ENCODE measurements around the gene KIF5C. TPM values are rescaled to one million over a fixed set of nuclear protein-coding genes. Genes with fewer than 3 reads are reported as not detected.

KIF5C gene
- total RNA-seq, 8 experiments from 2014 or later: 0.31 to 271 (median 222) TPM

DNA sequence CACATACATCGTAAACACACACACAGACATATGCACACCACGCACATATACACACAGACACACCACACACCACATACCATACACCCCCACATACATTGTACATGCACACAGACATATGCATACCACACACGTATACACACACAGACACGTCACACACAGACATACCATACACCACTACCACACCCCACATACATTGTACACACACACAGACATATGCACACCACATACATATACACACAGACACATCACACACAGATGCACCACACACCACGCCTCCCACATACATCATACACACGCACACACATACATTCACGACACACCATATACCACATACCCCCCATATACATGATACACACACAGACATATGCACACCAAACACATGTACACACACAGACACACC lies 58.4 kb downstream of the KIF5C start:
- WGBS, 10 experiments: 20 to 100% (median 92%) methylated on average over 1 to 7 of the region's 7 CpGs; no CpG with 5 or more reads in 1 of the 10 experiments
- no peak overlapping the region for H3K4me3 ChIP-seq
- no peak overlapping the region for H3K27ac ChIP-seq
- peak in 3 of 8 experiments; percentile 10 to 24 (median 11) for ATAC-seq (replicated peaks in 6 of 8)
- in situ Hi-C loops (cut with MboI; ENCODE audit: low pct_unique_long_range_greater_than_20kb in 2 of 9, low sequenced_read_pairs in 9 of 9, unreplicated experiment in 9 of 9): no loop called here
- peaks cover 16 to 34% of the 10 kb centered on the region in 2 donors for H3K4me1 ChIP-seq (replicated peaks in 1 of 2)

DNA sequence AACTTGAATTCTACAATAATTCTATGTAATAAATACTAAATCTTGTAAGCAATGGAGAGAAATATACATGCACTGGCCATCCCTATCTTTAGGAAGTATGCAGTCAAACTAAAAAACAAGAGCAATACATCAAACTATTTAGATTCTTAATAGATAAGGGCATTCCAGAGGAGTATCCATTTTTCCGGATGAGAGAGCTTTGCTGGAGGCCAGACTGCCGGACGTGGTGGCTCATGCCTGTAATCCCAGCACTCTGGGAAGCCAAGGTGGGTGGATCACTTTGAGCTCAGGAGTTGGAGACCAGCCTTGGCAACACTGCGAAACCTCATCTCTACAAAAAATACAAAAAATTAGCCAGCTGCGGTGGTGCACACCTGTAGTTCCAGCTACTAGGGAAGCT lies 60.8 kb downstream of the KIF5C start:
- no peak overlapping the region for H3K27ac ChIP-seq
- in situ Hi-C loops (cut with MboI; ENCODE audit: low pct_unique_long_range_greater_than_20kb in 2 of 9, low sequenced_read_pairs in 9 of 9, unreplicated experiment in 9 of 9): no loop called here
- WGBS, 10 experiments: 92 to 100% (median 100%) methylated on average over 1 to 5 of the region's 5 CpGs; no CpG with 5 or more reads in 7 of the 10 experiments
- no peak for ATAC-seq (replicated peaks in 6 of 8)
- H3K4me1 ChIP-seq (replicated peaks in 1 of 2): peaks cover 11 to 15% of the 10 kb centered on the region in 2 donors
- no peak overlapping the region for H3K4me3 ChIP-seq

DNA sequence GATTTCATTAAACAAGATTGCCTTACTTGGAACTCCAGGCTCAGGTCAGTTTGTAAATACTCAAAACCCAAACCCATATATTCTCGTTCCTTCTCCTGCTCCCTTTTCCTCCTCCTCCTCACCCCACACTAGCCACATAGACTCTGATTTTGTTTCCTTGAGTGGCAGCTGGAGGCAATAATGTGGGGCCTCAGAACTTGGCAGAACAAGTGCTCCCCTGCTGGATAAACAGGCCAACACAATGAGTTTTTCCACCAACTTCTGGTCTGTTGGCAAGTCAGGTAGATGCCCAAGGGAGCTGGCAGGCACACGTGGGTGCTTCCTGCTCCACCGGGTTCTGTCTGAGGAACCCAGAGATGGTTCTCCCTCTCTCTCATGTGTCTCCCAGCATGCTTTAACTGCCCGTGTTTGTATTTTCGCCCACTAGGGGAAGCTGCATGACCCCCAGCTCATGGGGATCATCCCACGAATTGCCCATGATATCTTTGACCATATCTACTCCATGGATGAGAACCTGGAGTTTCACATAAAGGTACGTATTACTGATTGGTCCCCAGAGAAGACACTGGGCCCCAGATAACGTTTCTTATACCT lies 61.9 kb downstream of the KIF5C start:
- Histone ChIP-seq H3K4me3 (no peak overlapping the region), H3K27ac (no peak overlapping the region), H3K4me1 (replicated peaks in 1 of 2) (peaks cover 8% of the 10 kb centered on the region in 2 donors)
- no peak for ATAC-seq (replicated peaks in 6 of 8)
- in situ Hi-C loops (cut with MboI; ENCODE audit: low pct_unique_long_range_greater_than_20kb in 2 of 9, low sequenced_read_pairs in 9 of 9, unreplicated experiment in 9 of 9): no loop called here
- WGBS, 10 experiments: 7 to 95% (median 90%) methylated on average over 1 to 8 of the region's 8 CpGs; no CpG with 5 or more reads in 1 of the 10 experiments

DNA sequence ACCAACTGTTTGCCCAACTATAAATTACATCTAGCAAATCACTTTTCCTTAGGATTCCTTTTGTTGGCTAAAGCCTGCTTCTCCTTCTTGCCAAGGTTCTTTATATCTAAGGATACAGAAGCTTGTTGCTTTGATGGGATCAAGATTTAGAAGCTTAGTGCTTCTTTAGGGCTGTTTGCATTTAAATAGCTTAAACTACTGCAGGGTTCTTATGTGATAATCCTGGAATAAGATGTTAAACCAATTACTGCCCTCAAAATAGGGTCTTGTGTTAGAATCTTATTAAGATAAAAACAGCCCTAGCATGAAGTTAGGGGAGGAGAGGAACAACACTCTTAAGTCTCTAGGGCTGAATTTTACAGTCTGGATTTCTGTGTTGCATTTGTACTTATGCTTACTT lies 64.2 kb downstream of the KIF5C start:
- in situ Hi-C loops (cut with MboI; ENCODE audit: low pct_unique_long_range_greater_than_20kb in 2 of 9, low sequenced_read_pairs in 9 of 9, unreplicated experiment in 9 of 9): no loop called here
- no peak for ATAC-seq (replicated peaks in 6 of 8)
- Histone ChIP-seq H3K4me1 (replicated peaks in 1 of 2) (no peaks in the 10 kb centered on the region), H3K27ac (no peak overlapping the region), H3K4me3 (no peak overlapping the region)

DNA sequence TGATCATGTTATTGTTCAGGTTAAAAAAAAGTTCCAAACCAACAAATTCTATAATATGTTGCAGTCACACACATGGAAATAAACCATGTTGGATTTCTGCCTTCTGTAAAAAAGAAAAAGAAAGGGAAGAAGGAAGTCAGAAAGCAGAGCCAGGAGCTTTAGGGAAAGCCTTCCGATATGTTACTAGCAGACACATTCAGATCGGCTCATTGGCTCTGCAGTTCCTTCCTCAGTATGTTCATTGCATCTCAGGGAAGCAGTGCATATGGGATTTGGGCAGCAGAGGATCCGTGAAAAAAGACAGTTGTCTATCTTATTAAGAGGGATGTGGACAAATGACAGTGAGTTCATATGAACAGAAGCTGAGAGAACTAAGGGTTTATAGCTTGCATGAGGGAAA lies 68.1 kb downstream of the KIF5C start:
- H3K27ac ChIP-seq: no peak overlapping the region
- WGBS, 10 experiments: 13 to 100% (median 80%) methylated on average over 1 to 3 of the region's 3 CpGs; no CpG with 5 or more reads in 1 of the 10 experiments
- no peak for ATAC-seq (replicated peaks in 6 of 8)

DNA sequence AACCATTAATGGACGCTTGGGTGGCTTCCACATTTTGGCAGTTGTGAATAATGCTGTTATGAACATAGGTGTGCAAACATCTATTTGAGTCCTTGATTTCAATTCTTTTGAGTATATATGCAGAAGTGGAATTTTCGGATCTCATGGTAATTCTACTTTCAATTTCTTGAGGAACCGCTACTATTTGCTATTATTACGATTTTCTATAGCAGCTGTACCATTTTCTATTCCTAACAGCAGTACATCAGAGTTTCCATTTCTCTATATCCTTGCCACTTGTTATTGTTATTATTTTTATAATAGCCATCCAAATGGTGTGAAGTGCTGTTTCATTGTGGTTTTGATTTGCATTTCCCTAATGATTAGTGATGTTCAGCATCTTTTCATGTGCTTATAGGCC lies 69.5 kb downstream of the KIF5C start:
- WGBS, 10 experiments: 42 to 100% (median 89%) methylated on average over 1 to 4 of the region's 4 CpGs
- H3K27ac ChIP-seq: no peak overlapping the region
- no peak for ATAC-seq (replicated peaks in 6 of 8)
- in situ Hi-C loops (cut with MboI; ENCODE audit: low pct_unique_long_range_greater_than_20kb in 2 of 9, low sequenced_read_pairs in 9 of 9, unreplicated experiment in 9 of 9): no loop called here
- peaks cover 12 to 18% of the 10 kb centered on the region in 2 donors for H3K4me1 ChIP-seq (replicated peaks in 1 of 2)
- H3K4me3 ChIP-seq: no peak overlapping the region

More for the DNA sequence above, 68.1 kb downstream of the KIF5C start:
- in situ Hi-C loops (cut with MboI; ENCODE audit: low pct_unique_long_range_greater_than_20kb in 2 of 9, low sequenced_read_pairs in 9 of 9, unreplicated experiment in 9 of 9): no loop called here
- Histone ChIP-seq H3K4me1 (replicated peaks in 1 of 2) (peaks cover 0 to 4% of the 10 kb centered on the region in 2 donors), H3K4me3 (no peak overlapping the region)

DNA sequence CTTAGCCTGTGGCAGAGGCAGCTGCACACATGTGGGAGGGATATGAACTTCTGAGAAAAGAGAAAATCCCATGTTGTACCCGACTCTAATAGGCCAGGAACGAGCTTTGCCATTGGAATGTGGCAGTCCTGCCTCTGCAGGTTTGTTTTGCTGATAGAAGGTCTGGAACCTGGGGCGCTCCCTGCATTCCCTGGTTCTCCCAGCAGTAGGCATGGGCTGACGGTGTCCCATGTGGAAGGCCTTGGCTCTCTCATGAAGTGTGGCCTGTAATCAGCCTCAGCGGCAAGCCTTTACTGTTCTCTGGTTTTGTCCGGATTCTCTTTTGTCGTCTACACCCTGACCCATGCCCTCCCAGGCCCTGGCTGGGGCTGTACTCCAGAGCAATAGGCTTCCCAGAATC lies 72.3 kb downstream of the KIF5C start:
- in situ Hi-C loops (cut with MboI; ENCODE audit: low pct_unique_long_range_greater_than_20kb in 2 of 9, low sequenced_read_pairs in 9 of 9, unreplicated experiment in 9 of 9): no loop called here
- no peak for ATAC-seq (replicated peaks in 6 of 8)
- Histone ChIP-seq H3K27ac (no peak overlapping the region), H3K4me3 (no peak overlapping the region), H3K4me1 (replicated peaks in 1 of 2) (peaks cover 20 to 27% of the 10 kb centered on the region in 2 donors)
- 35 to 100% (median 100%) methylated on average over 1 to 3 of the region's 7 CpGs; no CpG with 5 or more reads in 4 of the 10 experiments for WGBS, 10 experiments

DNA sequence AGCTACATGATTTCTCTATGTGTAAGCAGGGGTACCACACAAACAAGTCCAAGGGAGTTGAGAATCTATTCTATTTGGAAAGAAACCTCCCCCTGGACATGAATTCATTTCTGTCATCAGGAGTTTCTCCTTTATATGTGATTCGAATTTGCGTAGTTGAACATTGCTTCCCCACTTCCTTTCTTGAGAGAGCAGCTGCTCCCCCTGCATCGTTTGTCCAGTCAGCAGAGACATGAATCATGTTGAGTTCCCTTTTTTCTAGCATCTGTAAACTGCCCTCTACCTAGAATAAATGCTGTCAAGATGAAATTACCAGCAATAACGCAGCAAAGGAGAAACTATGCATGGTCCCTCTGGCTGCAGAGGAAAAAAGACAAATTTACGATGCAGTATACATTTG lies 73.8 kb downstream of the KIF5C start:
- WGBS, 10 experiments: 7 to 74% (median 51%) methylated on average over 2 to 5 of the region's 5 CpGs
- in situ Hi-C loops (cut with MboI; ENCODE audit: low pct_unique_long_range_greater_than_20kb in 2 of 9, low sequenced_read_pairs in 9 of 9, unreplicated experiment in 9 of 9): no loop called here
- H3K4me3 ChIP-seq: no peak overlapping the region
- peak overlapping the region in 1 of 2 donors; percentile 46 for H3K27ac ChIP-seq
- peak in 5 of 8 experiments; percentile 72 to 95 (median 90) for ATAC-seq (replicated peaks in 6 of 8)
- peaks cover 20 to 27% of the 10 kb centered on the region in 2 donors for H3K4me1 ChIP-seq (replicated peaks in 1 of 2)

DNA sequence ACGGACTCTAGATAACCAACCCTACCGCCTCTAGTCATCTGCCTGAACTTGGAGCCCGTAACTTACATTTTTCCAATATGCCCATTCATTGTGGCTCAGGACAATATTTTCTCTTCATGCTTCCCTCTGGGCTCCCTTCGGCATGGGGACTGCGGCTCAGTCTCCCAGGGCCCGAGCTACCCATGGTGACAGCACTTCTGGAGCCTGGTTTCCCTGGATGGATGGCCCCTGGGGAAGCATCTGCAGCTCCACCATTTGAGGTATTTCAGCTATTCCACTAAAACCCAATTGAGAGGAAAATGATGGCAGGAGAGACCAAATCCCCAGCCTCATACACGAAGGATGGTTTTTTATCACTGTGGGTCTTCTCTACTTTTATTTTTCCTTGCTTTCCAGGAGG lies 74.3 kb downstream of the KIF5C start:
- Histone ChIP-seq H3K4me3 (no peak overlapping the region), H3K27ac (peak overlapping the region; percentile 46 to 52), H3K4me1 (replicated peaks in 1 of 2) (peaks cover 20 to 27% of the 10 kb centered on the region in 2 donors)
- ATAC-seq (replicated peaks in 6 of 8): peak in 4 of 8 experiments; percentile 27 to 62 (median 42)
- 30 to 94% (median 78%) methylated on average over 2 to 7 of the region's 7 CpGs; no CpG with 5 or more reads in 1 of the 10 experiments for WGBS, 10 experiments
- in situ Hi-C loops (cut with MboI; ENCODE audit: low pct_unique_long_range_greater_than_20kb in 2 of 9, low sequenced_read_pairs in 9 of 9, unreplicated experiment in 9 of 9): no loop called here

DNA sequence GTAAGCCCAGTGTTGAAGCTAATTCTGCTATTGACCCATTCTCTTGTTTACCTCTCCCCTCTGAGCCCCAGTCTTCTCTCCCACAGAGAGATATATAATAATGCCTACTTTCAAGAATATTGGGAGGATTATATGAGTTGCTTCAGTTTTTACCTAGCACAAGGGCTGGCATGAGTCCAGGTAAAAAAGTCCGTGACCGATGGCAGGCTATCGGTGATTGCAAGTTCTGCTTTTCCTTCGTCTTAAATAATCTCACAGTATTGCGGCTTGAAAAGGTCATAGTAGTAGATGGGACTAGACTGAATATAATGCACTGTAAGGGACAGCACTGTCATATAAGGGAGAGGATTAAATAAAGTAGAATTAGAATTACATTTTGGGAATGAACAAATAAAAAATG lies 77.6 kb downstream of the KIF5C start:
- Histone ChIP-seq H3K4me3 (no peak overlapping the region), H3K27ac (no peak overlapping the region), H3K4me1 (replicated peaks in 1 of 2) (peaks cover 20 to 27% of the 10 kb centered on the region in 2 donors)
- ATAC-seq (replicated peaks in 6 of 8): no peak
- 20 to 100% (median 93%) methylated on average over 1 to 5 of the region's 5 CpGs; no CpG with 5 or more reads in 1 of the 10 experiments for WGBS, 10 experiments
- in situ Hi-C loops (cut with MboI; ENCODE audit: low pct_unique_long_range_greater_than_20kb in 2 of 9, low sequenced_read_pairs in 9 of 9, unreplicated experiment in 9 of 9): no loop called here

DNA sequence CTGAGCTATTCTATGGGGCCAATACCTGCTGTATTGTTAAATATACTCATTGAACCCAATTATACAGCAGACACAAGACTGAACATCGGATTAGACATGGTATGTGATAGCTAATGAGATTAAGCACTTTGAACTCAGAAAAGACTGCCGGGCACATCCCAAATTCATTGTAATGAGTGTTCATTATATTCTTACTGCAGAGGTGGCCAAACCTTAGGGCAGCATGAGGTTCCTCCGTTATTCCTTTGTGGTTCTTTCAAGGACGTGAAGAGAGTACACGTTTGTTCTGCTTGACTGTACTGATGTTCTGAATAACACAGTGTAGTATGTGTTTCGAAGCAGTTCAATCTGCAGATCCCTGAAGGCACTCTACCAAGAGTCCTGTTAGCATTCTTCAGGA lies 78.4 kb downstream of the KIF5C start:
- WGBS, 10 experiments: 50 to 100% (median 84%) methylated on average over 1 to 6 of the region's 6 CpGs
- in situ Hi-C loops (cut with MboI; ENCODE audit: low pct_unique_long_range_greater_than_20kb in 2 of 9, low sequenced_read_pairs in 9 of 9, unreplicated experiment in 9 of 9): no loop called here
- no peak for ATAC-seq (replicated peaks in 6 of 8)
- H3K27ac ChIP-seq: no peak overlapping the region
- H3K4me3 ChIP-seq: no peak overlapping the region
- H3K4me1 ChIP-seq (replicated peaks in 1 of 2): peaks cover 17 to 20% of the 10 kb centered on the region in 2 donors

DNA sequence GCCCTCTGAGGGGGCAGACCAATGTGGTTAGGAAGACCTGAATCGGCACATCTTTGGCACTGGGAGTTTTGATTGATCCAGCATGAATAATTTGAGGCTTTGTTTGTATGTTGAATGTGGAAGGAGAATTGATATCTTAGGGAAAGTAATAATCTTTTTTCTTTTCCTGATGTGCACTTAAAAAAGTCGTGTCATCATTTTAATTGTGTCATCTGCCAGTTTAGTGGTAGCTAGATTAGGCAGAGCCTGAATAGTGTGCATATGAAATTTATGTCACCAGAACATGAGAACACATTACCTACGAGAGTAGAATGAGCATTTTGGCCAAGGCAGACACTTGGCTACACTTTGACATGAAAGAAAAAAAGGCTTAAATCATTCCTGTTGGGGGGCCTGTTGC lies 79.5 kb downstream of the KIF5C start:
- Histone ChIP-seq H3K27ac (no peak overlapping the region), H3K4me3 (no peak overlapping the region), H3K4me1 (replicated peaks in 1 of 2) (peaks cover 8 to 9% of the 10 kb centered on the region in 2 donors)
- no peak for ATAC-seq (replicated peaks in 6 of 8)
- in situ Hi-C loops (cut with MboI; ENCODE audit: low pct_unique_long_range_greater_than_20kb in 2 of 9, low sequenced_read_pairs in 9 of 9, unreplicated experiment in 9 of 9): no loop called here
- 6 to 100% (median 89%) methylated on average over 2 to 3 of the region's 3 CpGs; no CpG with 5 or more reads in 1 of the 10 experiments for WGBS, 10 experiments

DNA sequence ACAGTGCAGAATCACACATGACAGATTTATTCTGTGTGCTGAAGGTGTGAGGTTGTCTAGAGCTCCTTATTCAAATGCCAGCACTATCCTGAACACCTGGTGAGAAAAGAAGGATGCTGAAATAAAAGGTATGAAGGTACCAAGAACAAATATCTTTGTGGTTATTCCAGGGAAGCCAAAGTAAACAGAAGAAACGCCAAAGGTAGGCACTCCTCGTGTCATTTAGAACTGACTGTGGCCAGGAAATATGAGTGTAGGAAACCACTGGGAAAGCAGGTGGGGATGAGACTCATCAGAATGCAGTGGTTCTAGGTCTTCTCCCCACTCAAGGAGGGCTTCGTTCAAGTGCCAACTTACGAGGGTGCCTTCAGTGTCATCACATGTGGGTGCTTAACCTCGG lies 80.8 kb downstream of the KIF5C start:
- no peak for ATAC-seq (replicated peaks in 6 of 8)
- no peak overlapping the region for H3K4me3 ChIP-seq
- 60 to 100% (median 88%) methylated on average over 1 to 5 of the region's 5 CpGs; no CpG with 5 or more reads in 3 of the 10 experiments for WGBS, 10 experiments
- in situ Hi-C loops (cut with MboI; ENCODE audit: low pct_unique_long_range_greater_than_20kb in 2 of 9, low sequenced_read_pairs in 9 of 9, unreplicated experiment in 9 of 9): no loop called here
- H3K27ac ChIP-seq: no peak overlapping the region
- H3K4me1 ChIP-seq (replicated peaks in 1 of 2): no peaks in the 10 kb centered on the region

DNA sequence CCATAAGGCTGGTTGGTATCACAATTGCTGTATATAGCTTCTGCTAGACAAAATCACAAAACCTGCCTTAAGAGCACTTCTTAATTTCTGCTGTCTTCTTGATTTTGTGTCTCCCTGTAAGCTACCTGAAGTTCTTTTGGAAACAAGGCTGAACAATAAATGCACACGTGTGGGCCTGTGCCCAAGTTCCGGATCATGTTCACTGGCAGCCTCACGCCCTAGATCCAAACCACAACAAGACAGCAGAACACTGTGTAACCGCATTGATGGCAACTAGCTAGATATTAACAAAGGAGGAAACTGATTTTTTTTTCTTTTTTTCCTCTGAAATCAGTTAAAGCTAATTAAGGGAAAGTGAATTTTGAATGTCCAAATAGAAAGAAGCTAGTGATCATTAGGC lies 82.0 kb downstream of the KIF5C start:
- H3K27ac ChIP-seq: no peak overlapping the region
- WGBS, 10 experiments: 32 to 100% (median 95%) methylated on average over 1 to 4 of the region's 4 CpGs; no CpG with 5 or more reads in 2 of the 10 experiments
- in situ Hi-C loops (cut with MboI; ENCODE audit: low pct_unique_long_range_greater_than_20kb in 2 of 9, low sequenced_read_pairs in 9 of 9, unreplicated experiment in 9 of 9): no loop called here

More for the DNA sequence above, 82.0 kb downstream of the KIF5C start:
- no peaks in the 10 kb centered on the region for H3K4me1 ChIP-seq (replicated peaks in 1 of 2)
- no peak for ATAC-seq (replicated peaks in 6 of 8)
- no peak overlapping the region for H3K4me3 ChIP-seq
